HuH-7 (cell line): ENCODE data around the gene MCRIP1.
"Not testable (repeated sequence)": the region's sequence is repeated elsewhere in the genome, so short reads cannot be mapped to it uniquely, and the experiment has no call there.

Experiments
- DNase-seq: peaks from one replicate; pipeline ENCODE4 v3.0.0; 2011; ENCODE audit warnings: low spot score

MCRIP1 gene

DNA sequence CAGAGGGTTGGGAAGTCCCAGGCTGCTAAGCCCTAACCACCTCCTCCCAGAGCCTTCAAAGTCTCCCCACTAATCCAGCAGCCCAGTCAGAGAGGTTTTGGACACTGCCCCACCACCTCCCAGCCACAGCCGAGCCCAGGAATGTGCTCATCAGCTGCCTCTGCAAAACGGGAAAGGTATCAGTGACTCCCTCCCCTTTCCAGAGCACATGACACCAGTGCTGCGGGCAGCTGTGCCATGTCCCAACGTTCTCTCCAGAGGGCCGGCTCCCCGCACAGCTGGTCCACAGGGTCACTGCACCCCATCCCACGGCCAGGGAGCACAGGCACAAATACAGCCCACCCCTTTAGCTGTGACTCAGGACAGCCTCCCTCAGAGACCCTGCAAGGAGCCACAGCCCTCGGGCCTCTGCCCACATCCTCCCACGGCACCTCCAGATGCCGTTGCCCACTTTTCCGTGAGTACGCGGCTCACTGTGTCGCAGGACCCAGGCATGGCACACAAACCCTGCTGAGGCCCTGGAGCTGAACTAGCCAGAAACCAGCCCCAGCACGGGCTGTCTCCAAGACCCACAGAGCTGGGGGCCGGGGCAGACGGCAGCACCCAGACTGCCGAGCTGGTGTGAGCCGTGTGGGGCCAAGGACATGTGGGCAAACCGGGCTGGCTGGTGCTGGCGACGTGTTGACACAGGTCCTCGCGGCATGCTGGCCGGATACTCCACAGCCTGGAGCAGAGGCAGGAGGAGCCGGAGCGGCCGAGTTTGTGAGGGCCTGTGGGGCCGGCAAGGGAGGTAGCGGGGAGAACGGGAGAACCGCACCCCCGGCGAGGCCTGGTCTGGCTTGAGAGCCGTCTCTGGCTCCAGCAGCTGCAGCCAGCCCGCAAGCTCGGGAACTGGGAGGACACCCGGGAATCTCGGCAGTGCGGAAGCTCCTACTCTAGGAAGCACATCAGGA, 8.0 kb upstream of the MCRIP1 start:
- no peak for DNase-seq

- DNase-seq, result not testable (repeated sequence)
Observed at GRCh38 chr17:81840059-81840458, 7.0 kb upstream of the MCRIP1 start.

GRCh38 chr17:81839301-81839700, 6.2 kb upstream of the MCRIP1 start:
- DNase-seq, result no peak

GRCh38 chr17:81838753-81839255, 5.7 kb upstream of the MCRIP1 start:
- DNase-seq, result no peak

DNA sequence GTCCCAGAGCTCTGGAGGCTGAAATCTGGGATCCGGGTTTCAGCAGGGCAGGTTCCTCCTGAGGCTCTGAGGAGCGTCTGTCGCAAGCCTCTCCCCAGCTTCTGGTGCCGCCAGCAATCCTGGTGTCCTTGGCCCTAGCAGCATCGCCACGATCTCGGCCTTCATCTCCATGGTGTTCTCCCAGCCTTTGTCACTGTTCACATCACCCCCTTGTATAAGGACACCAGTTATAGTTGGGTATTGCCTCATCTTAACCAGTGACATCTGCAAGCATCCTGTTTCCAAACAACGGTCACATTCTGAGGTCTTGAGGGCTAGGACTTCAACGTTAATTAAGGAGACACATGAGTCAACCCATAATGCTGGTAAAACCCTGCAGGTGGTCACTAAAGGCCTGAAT, 4.5 kb upstream of the MCRIP1 start:
- DNase-seq, result no peak

DNA sequence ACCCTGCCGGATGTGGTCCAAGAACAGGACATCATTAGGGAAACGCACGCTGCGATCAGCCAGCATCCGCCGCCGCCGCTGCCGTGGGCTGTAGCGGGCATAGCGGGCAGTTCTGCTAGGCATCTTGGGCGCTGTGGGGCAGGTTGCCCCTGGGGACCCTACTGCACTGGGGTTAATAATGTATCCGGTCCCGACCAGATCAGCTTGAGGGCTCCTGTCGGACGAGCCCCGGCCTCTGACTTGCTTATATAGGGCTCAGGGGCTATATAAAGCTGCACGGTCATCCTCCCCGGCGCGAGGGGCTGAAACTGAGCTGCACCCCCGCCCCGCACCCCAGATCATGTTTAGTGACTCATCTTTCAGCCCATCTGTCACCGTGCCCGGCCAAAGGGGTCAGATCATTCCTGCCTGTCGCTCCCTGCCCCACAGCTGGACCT, 1.8 kb upstream of the MCRIP1 start, which contains the start of gene PPP1R27:
PPP1R27 (minus strand) TSS at position 220 of the 437 bp plus-strand sequence; CDS start at position 123, 97 bp downstream.
- DNase-seq, result no peak

GRCh38 chr17:81833921-81834830, 1.1 kb upstream of the MCRIP1 start:
- DNase-seq, result no peak

GRCh38 chr17:81832608-81833159, 407 bp downstream of the MCRIP1 start:
- DNase-seq, result no peak

DNA sequence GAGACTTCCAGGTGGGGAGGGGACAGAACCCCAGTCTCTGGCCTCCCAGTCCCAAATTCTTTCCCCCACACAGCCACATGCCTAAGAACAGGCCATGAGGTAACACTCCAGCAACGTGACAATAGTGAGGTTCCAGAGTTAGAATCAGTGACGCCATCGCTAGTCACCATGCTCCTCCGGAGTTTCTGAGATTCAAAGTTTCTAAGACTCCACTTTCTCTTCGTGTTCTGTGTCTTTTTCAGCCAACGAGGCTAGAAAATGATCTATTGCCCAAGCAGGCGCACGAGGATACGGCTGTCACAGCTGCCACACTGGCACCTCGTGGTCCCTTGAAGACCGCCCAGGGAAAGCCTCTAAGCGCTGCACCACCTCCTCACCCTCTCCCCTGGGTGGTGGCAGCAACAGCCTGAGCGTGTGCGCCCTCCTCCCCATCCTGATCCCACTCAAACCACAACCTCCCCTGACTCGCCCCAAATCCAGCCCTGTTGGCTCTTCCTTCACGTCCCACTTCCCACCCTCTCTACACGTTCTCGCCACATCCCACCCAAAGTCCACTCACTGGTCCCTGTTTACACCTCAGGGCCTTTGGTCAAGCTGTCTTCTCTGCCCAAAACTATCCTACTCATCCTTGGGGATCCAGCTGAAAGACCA, 1.0 kb downstream of the MCRIP1 start:
- DNase-seq, result no peak

DNA sequence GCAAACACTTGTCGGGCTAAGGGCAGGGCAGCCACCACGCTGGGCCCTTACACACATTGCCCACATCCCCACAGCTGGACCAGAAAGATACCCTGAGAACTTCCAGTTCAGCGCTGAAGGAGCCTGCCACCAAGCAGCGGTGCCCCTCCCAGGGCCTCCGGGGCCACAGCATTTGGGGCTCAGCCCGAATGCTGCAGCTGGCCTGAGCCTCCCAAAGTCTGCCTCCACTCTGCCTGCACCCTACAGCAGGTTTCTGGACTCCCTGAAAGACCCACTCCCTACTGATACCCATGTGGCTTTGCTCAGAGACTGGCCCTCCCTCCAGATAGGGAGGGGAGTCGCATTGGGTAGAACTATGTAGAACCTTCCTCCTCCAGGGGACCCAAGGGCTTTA, 1.5 kb downstream of the MCRIP1 start:
- no peak for DNase-seq

DNA sequence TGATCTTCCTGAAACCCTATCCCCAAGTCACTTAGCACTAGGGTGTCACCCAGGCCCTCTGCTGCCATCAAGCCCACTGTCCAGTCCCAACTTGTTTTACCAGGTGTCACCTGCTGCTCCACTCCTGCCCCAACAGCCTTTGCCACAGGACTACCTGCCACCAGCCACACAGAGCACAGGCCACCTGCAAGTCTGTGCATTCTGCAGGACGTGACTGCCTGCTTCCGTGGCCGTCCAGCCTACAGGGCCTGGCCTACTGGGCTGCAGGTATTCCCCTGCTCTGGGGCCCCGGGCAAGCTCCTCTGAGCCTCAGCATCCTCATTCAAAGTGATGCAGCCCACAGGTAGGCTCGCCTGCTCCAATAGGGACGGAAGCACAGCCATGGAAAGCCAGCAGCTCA, 3.2 kb downstream of the MCRIP1 start:
- DNase-seq, result no peak

- no peak for DNase-seq
Observed at GRCh38 chr17:81828656-81829055, 4.4 kb downstream of the MCRIP1 start.

GRCh38 chr17:81825841-81826466, 7.1 kb downstream of the MCRIP1 start:
- peak; percentile 51 for DNase-seq

DNA sequence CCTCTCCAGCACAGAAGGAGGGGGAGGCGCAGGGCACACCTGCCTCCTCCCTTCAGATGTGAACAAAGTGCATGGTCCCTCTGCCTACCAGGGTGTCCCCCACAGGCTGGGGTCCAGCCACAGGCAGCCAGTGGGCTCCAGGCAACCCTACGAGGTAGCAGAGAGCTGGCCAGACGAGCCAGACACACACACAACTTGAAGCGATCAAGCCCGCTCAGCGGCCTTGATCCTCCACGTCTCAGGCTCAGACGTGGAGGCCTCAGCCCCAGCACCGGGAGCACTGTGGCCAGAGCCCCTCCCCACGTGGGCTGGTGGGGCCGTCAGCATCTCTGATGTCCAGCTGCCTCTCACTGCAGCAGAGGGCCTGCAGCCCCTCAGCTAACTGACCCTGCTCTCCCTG, 8.5 kb downstream of the MCRIP1 start:
- no peak for DNase-seq

GRCh38 chr17:81823820-81824550, 9.1 kb downstream of the MCRIP1 start:
- no peak for DNase-seq

- DNase-seq, result no peak
Observed at GRCh38 chr17:81822996-81823819, 9.9 kb downstream of the MCRIP1 start.

DNA sequence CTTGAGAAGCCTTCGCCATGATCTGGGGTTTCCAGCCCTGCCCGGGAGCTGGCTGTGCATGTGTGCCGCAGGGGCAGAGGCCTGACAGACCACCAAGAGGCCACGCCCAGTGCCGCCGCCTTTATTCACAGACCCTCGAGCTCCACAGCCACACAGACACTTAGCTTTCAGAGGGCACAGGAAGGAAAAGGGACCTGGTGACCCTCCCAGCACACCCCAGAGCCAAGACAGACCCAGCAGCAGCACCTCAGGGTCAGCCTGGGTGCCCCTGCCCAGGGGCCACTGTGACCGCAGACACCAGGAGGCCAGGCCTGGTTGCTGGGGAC, 10.8 kb downstream of the MCRIP1 start:
- DNase-seq, result no peak

DNA sequence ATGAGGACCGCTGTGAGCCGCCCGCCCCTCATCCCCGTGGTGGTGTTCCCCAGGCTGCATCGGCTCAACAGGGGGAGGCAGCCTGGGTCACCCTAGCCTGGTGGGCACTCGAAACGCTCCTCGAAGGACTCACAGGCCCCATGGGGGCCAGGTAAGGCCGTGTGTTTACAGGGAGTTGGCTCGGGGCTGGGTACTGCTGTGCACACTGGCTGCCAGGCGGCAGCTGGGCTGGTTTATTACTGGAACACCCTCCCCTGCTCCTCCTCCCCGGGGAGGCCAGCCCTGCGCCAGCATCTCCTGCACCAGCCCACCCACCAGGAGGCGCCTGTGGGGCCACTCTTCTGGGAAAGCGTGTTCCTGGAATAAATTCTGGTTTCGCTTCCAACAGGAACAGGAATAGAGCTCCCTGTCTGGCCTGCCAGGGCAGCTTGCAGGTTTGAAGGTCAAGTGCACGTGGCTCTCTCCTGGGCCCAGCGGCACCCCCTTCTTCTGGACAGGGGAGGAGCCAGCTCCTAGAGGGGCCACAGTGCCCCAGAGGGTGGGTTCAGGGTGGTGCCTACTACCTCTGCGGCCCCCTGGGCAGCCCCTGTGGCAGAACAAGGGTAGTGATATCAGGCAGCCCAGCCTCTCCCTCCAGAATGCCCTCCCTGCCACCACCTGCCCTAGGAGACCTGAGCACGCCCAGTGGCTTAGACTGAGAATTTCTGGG, 11.3 kb downstream of the MCRIP1 start:
- peak; percentile 96 for DNase-seq

DNA sequence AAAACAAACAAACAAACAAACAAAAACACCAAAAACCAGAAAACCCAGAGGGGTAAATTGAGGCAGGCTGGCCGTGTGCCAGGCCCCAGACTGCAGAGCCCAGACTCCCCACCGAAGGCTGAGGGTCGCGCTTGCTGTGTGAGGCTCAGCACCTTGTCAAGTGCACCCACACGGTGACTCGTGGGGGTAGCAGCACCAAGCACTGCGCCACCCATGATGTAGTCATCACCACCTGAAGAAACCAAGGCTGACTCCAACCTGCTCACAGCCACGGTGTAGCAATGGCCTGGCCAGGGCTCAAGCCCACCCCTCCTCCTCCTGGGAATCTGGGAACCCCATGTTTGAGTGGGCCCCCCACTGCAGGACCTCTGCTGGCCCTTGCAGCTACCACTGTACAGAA, 11.9 kb downstream of the MCRIP1 start:
- DNase-seq, result no peak
